Head of caudate nucleus (tissue), 42 donors: Measurements from ENCODE around the gene FAM107A.
A peak's percentile ranks its signal among the peaks of the same experiment; 100 is the strongest.

ENCODE experiments used
- DNase-seq, 42 donors: peaks; one replicate each; pipeline versions ENCODE4 v3.0.0 to v3.0.0-alpha.2; 2020 to 2021; ENCODE audit warnings: mixed read lengths in 7 of 42
- intact Hi-C: fragments of 100-400 bp; cut with DNase I; formaldehyde crosslinking; loops from one replicate; pipeline ENCODE4 v1.15.0; 2022

The FAM107A gene

GRCh38 chr3:58577269-58577821, at the start of gene FAM107A:
FAM107A (minus strand) TSS chr3:58577391; CDS start chr3:58569860, 7,531 bp downstream.
- intact Hi-C loops: no loop called here

GRCh38 chr3:58625196-58625824, 48.1 kb upstream of the FAM107A start:
- DNase-seq: no peak
- intact Hi-C loops: no loop called here

More at GRCh38 chr3:58577269-58577821, at the start of gene FAM107A:
- peak; percentile 34 to 89 (median 68) for DNase-seq

- no peak for DNase-seq
- intact Hi-C loops: no loop called here
Observed at GRCh38 chr3:58624550-58624949, 47.4 kb upstream of the FAM107A start.

DNA sequence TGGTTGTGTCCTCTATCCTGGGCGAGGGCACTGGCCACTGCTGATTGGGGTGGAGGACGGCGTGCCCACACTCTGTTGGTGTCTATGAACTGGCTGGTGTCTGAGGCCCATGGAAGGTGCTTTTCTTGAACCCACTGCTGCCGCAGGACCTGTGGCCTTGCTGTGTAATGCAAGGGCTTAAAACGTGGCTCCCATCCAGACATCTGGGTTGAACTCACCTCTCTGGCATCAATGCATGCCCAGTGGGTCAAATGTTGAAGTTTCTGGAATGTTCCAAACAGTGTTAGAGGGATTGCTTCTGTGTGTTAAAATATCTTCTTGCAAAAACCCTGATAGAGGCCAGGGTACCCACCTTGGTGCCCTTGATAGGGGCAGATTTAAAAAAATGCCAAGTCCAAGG, 46.8 kb upstream of the FAM107A start:
- no peak for DNase-seq
- intact Hi-C loops: no loop called here

- intact Hi-C loops: no loop called here
- DNase-seq: no peak
Observed at GRCh38 chr3:58623478-58623877, 46.3 kb upstream of the FAM107A start.

- no peak for DNase-seq
- intact Hi-C loops: no loop called here
Observed at GRCh38 chr3:58622892-58623291, 45.7 kb upstream of the FAM107A start.

- intact Hi-C loops: no loop called here
- DNase-seq: no peak
Observed at GRCh38 chr3:58622436-58622835, 45.2 kb upstream of the FAM107A start.

GRCh38 chr3:58621086-58621830, 44.1 kb upstream of the FAM107A start:
- intact Hi-C loops: no loop called here
- DNase-seq: no peak

DNA sequence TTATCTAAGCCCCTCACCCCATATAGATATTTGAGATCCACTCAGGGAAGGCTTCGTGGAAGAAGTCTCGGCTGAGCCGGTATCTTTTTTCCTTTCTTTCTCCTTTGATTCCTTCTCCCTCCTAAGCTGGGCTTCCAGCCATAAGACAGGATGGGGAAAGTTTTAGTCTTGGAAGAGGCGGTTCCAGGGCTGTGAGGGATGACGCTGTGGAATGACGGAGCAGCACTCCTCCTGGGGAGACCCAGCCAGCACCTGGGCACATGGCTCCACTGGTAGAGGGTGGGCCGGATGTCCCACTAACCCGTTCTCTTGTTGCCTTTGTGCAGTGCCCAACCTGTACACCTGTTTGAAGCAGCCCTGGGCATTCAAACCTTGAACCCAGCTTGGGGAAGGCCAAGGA, 43.2 kb upstream of the FAM107A start:
- DNase-seq: no peak
- intact Hi-C loops: no loop called here

DNA sequence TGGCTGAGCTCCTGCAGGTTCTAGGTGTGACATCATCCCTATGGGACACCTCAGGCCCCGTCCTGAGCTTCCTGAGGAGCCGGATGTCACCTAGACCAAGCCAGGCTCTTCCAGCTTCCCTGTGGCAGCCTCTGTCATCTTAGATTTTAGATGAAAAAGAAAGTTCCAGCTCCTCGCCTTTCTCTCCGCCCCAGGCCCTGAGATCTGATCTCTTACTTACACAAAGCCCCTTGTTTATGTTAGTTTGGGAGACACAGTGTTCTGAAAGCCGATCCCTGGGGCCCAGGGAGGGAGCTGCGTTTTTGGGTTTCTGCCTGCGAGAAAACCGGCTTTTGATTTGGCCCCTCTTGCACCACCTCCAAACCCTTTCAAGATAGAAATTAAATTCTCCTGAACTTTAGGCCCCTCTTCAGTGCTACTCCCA, 40.2 kb upstream of the FAM107A start:
- intact Hi-C loops: no loop called here
- DNase-seq: no peak

DNA sequence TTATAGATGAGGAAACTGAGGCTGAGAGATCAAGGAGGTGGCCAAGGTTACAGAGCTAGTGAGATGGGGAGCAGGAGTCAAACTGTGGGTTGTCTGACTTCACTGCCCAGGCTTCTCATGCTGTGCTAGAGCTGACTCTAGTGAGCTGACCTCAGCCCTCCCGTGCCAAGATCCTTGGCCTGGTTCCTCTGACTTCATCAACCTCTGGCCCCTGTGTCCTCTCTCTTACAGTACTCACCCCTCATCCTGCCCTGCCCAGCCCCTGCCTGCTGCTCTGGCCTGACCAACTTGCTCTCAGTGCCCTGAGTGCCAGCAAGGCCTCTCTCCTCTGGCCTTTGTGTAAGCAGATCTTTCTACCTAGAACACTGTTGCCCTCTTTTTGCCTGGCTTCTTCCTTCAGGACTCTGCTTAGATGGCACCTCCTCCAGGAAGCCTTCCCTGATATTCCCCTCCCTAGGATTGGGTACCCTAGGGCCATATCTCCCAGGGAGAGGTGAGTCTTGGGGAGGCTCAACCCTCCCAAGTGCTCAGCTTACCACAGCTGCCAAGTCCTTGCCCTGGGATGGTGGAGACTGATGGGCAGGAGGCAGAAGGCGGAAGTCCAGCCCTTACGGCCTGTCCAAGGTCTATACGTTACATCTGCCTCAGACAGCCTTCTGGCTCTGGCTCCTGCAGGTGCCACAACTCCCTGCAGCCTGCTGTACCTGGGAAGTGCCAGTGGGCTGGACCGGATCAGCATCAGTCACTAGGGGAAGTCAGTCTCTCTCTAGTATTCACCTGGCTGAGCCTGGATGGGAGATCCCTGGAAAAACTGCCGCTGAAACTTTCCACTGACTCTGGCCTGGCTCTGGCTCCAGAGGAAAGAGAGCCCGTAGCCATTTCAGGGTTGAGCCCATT, 36.3 kb upstream of the FAM107A start:
- DNase-seq: no peak
- intact Hi-C loops: no loop called here

GRCh38 chr3:58612830-58613229, 35.6 kb upstream of the FAM107A start:
- no peak for DNase-seq
- intact Hi-C loops: no loop called here

DNA sequence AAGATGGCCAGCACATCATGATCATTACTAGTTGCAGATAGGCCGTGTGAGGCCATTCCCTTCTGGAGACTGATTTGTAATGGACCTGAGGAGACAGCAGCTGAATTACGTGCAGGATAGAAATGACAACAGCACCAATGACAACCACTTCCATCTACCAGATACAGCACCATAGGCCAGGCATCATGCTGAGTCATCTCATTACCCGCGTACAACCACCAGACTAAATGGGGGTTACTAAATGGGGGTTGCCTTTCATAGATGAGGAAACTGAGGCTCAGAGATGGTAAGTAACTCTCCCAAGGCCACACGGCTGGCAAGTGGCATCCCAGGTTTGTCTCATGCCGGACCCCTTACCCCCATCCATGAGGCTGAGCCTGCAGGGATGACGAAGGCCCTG, 32.8 kb upstream of the FAM107A start:
- intact Hi-C loops: no loop called here
- DNase-seq: no peak

- DNase-seq: peak in 30 of 42 donors; percentile 9 to 81 (median 50)
- intact Hi-C loops: no loop called here
Observed at GRCh38 chr3:58608648-58609047, 31.5 kb upstream of the FAM107A start.

GRCh38 chr3:58607816-58608215, 30.6 kb upstream of the FAM107A start:
- intact Hi-C loops: no loop called here
- DNase-seq: no peak

DNA sequence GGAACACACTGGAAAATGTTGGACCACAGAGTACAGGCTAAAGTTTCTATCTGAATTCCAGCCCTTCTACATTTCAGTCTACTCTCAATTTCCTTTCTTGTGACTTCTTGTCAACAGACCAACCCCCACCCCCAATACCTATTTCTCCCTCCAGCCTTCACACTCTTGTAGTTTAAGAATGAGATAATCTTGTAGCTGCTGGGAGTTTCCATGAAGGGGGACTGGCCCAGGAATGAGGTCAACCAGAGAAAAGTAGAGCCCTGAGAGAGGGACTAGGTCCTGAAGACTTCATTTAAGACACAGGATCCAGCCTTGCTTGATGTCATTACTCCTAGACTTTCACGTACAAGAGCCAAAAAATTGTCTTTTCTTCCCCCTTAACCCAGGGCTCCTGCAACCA, 29.5 kb upstream of the FAM107A start:
- no peak for DNase-seq

GRCh38 chr3:58604031-58604430, 26.8 kb upstream of the FAM107A start:
- peak in 21 of 42 donors; percentile 10 to 70 (median 40) for DNase-seq
- intact Hi-C loops: no loop called here

More for the DNA sequence above, 29.5 kb upstream of the FAM107A start:
- intact Hi-C loops: no loop called here

DNA sequence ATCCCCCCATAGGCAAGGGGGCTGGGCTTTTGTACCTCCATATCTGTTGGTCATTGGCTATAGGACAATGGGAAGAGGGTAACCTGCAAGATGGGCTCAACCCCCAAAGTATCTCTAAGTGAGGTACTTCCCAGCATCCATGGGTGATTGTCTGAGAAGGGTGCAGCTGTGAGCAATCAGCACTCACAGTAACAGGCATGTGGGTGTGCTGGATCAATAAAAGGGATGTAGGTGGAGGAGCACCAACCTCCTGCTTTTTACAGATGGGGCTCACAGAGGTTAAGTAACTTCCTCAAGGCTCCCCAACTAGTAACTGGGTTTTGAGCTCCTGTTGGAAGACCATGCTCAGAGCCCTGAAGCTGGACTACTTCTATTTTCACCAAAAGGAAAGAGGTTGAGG, 26.4 kb upstream of the FAM107A start:
- peak in 23 of 42 donors; percentile 12 to 80 (median 43) for DNase-seq
- intact Hi-C loops: no loop called here

DNA sequence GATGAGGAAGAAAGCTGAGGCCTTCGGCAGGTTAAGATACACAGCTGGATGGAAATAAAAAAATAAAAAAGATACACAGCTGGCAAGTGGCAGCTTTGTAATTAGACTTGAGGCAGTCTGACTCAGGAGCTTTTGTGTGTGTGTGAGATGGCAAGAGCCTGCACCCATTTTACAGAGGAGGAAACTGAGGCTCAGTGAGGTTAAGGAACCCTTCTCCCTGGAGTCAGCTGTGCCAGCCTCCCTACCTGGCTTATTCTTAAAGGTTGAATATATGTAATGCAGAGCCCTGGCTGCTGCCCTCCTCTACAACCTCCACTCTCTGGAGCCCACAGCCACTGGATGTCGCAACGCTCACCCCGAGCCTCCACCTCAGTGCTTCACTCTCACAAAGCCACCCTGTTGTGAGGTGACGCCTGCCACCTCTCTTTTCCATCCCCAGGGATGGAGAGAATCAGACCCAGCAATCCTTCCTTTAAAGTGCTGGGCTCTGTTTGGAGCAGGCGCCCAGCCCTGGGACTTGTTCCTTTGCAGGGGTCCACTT, 20.6 kb upstream of the FAM107A start:
- no peak for DNase-seq
- intact Hi-C loops: no loop called here
